Activated CD8-positive, alpha-beta memory T cell treated with anti-CD3 and anti-CD28 coated beads, Interleukin-2, amount 10 ng/mL, durations not matched to agents 7 days and 5 days (primary cell): ENCODE measurements around the gene GNB4. TPM values are rescaled to one million over a fixed set of nuclear protein-coding genes. Genes with fewer than 3 reads are reported as not detected.

Experiments
- ATAC-seq: fragments of 150-1000 bp; cut with Tn5 transposase; one replicate; pipeline ENCODE4 v1.10.0; 2021; ENCODE audit warnings: moderate library complexity
- CTCF ChIA-PET: fragments of 350-600 bp; sonication (Branson Sonifier 250); formaldehyde crosslinking; loops from one replicate; lab custom pipeline; 2021; ENCODE audit warnings: antibody characterized with exemption; lab: Charles Lee
- DNase-seq: peaks from one replicate; pipeline ENCODE4 v3.0.0-alpha.2; 2020
- H3K27ac Mint-ChIP-seq: one replicate; pipeline ENCODE4 v1.8.0; 2021; ENCODE audit warnings: mild to moderate bottlenecking, mixed read lengths
- H3K27me3 Mint-ChIP-seq: one replicate; pipeline ENCODE4 v1.8.0; 2021; ENCODE audit warnings: mixed read lengths
- H3K36me3 Mint-ChIP-seq: one replicate; pipeline ENCODE4 v1.8.0; 2021; ENCODE audit warnings: mild to moderate bottlenecking, mixed read lengths
- H3K4me1 Mint-ChIP-seq: one replicate; pipeline ENCODE4 v1.8.0; 2021; ENCODE audit warnings: mixed read lengths
- H3K4me3 Mint-ChIP-seq: one replicate; pipeline ENCODE4 v1.8.0; 2021; ENCODE audit warnings: mild to moderate bottlenecking, moderate library complexity, mixed read lengths
- H3K9me3 Mint-ChIP-seq: one replicate; pipeline ENCODE4 v1.8.0; 2022; ENCODE audit warnings: low read depth, mixed read lengths
- total RNA-seq, 2 experiments: library from RNA; stranded (reverse); gene quantifications; one replicate each; pipeline ENCODE4 v1.2.3, GENCODE V29; 2021

Gene GNB4
- total RNA-seq, 2 experiments from 2014 or later: 7.5 to 13.8 TPM

DNA sequence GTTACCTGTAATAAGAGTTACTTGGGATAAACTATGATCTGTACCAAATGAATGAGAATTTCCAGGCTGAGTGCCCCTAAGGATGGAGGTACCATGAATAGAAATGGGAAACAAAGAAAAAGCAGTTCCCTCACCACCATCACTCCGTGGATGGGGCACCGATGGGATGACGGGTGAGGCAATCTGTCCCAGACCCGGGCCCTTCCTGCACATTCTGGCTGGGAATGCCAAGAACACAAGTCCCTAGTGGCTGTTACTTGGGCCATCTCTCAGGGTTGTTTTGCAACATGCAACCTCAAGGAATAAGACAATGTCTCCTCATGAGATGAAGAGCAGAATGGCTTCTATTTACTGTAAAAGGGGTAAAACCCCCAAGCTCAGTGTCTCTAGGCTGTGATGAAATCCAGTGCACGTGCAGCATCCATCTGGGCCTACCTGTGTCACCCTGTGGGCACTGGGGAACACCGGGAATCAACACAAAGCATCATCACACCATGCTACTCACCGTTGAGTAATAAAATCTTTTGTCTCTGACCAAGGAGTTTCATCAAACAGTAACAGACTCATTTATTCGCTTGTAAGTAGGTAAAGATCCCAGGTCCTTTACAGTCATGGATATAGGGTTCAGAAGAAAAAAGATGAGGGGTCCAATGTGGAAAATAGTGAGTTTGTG, 22.3 kb downstream of the GNB4 start:
- Mint-ChIP-seq H3K4me1 (no peaks in the 10 kb centered on the region), H3K27ac (no peak overlapping the region), H3K36me3 (no peaks in the 10 kb centered on the region), H3K4me3 (no peak overlapping the region), H3K9me3 (no peaks in the 10 kb centered on the region), H3K27me3 (peaks cover 7% of the 10 kb centered on the region)
- ATAC-seq (no peak), DNase-seq (no peak)
- CTCF ChIA-PET: no interaction called here

DNA sequence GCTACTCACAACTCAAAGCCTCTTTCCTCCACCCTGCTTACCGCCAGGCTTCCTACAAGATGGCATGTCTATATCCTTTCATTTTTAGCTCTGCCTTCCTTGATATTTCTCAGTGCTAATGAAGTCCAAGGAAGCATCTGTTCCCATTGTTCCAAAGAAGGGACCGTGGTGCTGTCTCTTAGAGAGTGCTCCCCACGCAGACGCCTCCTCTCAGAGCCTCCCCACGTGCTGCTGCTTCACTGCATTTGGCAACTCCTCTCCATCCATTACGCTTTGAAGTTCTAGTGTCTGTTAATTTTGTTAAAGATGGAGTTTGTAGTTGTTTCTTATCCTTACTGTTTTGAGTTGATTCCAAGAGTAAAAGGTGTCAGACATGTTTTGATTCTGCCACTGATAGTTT, 26.2 kb downstream of the GNB4 start:
- Mint-ChIP-seq H3K36me3 (no peaks in the 10 kb centered on the region), H3K9me3 (no peaks in the 10 kb centered on the region), H3K27me3 (no peaks in the 10 kb centered on the region), H3K4me3 (no peak overlapping the region), H3K4me1 (no peaks in the 10 kb centered on the region), H3K27ac (no peak overlapping the region)
- CTCF ChIA-PET: no interaction called here
- no peak for ATAC-seq
- DNase-seq: no peak

DNA sequence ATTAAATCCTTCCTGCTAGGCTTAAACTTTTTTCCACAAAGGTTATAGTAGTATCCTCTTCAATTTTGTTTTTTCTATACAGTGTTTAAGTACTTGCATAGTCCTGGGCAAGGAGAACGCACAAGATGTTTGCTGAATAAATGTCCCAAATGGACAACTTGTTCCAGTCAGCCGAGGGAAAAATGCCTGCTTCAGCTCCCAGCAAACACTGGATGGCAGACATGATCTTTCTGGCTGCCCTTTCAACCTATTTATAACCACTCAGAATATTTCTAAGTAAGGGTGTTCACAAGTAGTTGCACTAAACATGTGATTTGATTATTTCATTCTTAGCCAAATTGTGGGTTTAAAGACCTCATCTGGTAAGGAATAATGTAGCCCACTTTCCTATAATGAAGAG, 29.8 kb downstream of the GNB4 start:
- no peaks in the 10 kb centered on the region for H3K9me3 Mint-ChIP-seq
- CTCF ChIA-PET: interaction anchor here (1.0 kb wide), 1 partner anchor 83 kb away, joined by 3 read pairs; no protein-coding TSS in a partner anchor
- no peak overlapping the region for H3K27ac Mint-ChIP-seq
- ATAC-seq (no peak), DNase-seq (no peak)
- H3K4me1 Mint-ChIP-seq: no peaks in the 10 kb centered on the region
- H3K4me3 Mint-ChIP-seq: no peak overlapping the region
- no peaks in the 10 kb centered on the region for H3K27me3 Mint-ChIP-seq
- peaks cover 4% of the 10 kb centered on the region for H3K36me3 Mint-ChIP-seq

DNA sequence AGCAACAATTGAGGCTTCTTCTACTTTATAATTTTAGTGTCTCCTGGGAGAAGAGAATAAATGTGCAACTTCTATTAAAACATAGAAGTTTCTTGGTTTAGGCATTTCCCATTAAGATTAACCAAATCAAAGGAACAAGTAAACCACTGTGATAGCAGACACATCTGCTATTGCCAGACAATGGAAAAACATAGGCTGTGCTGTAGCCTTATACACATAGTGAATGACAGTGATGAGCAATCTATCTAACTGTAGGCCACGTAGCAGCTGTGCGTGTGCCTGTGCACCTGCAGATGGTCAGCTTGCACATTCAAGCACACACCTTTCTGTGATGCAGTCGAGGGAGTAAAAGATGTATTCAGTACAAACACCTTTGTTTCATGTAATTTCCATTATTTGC, 32.7 kb downstream of the GNB4 start:
- CTCF ChIA-PET: no interaction called here
- Mint-ChIP-seq H3K4me1 (no peaks in the 10 kb centered on the region), H3K27ac (no peak overlapping the region)

DNA sequence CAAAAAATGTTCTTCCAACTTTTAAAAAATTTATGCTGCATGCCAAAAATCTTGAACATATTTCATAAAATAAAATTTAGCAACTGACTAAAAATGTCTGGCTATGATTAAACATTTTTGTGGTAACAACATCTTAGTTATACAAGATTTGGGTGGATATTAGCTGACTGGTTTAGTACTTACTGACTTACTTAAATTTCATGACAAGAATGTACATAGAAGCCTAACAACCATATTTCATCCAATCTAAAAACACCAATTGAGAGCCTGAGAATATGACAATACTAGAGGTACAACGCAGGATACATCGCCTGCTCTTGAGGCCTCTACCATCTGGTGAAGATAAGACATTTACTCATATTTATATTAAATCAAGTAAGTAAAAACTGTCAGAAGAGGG, 34.6 kb downstream of the GNB4 start:
- H3K9me3 Mint-ChIP-seq: no peaks in the 10 kb centered on the region
- DNase-seq (no peak), ATAC-seq (no peak)
- no peaks in the 10 kb centered on the region for H3K27me3 Mint-ChIP-seq
- CTCF ChIA-PET: no interaction called here
- H3K4me1 Mint-ChIP-seq: no peaks in the 10 kb centered on the region
- H3K27ac Mint-ChIP-seq: no peak overlapping the region
- H3K36me3 Mint-ChIP-seq: peaks cover 6% of the 10 kb centered on the region
- no peak overlapping the region for H3K4me3 Mint-ChIP-seq

More for the DNA sequence above, 32.7 kb downstream of the GNB4 start:
- Mint-ChIP-seq H3K27me3 (no peaks in the 10 kb centered on the region), H3K9me3 (no peaks in the 10 kb centered on the region), H3K36me3 (peaks cover 4% of the 10 kb centered on the region), H3K4me3 (no peak overlapping the region)
- DNase-seq (no peak), ATAC-seq (no peak)

DNA sequence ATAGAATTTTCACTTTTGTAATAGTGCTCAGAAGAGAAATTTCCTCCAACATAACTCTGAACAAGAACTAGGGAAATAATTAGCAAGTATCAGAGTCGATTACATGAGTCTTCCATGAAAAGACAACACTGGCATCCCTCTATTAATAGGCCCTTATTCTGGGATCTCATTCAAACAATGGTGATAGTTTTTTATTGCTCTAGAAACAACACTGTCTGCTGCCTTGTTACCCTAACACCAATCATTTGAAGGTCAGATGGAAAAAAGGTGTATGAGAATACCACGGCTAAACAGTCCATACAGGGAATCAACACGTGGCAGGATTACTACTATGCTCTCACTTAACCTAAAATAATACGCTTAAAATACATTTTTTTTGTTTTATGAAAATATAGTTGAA, 35.9 kb downstream of the GNB4 start:
- ATAC-seq (no peak), DNase-seq (no peak)
- H3K4me1 Mint-ChIP-seq: no peaks in the 10 kb centered on the region
- no peaks in the 10 kb centered on the region for H3K27me3 Mint-ChIP-seq
- CTCF ChIA-PET: no interaction called here
- H3K4me3 Mint-ChIP-seq: no peak overlapping the region
- no peak overlapping the region for H3K27ac Mint-ChIP-seq
- H3K36me3 Mint-ChIP-seq: peaks cover 6% of the 10 kb centered on the region
- H3K9me3 Mint-ChIP-seq: no peaks in the 10 kb centered on the region

DNA sequence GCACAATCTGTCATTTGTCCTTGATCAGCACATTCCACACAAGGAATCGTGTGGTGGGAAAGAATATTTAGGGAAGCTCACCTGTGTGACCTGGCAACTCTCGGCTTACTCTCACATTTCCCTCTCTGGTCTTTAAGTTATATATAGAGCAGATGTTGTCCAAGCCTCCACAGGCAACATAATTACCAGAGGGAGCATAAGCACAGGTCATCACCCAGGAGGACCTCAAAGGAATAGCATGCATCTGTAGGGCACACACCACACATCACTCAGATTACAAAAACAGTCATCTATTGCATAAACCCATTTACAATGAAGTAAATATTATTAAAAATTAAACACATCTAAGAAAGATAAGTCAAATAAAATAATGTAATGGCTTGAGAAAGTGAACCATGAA, 36.5 kb downstream of the GNB4 start:
- CTCF ChIA-PET: no interaction called here
- Mint-ChIP-seq H3K9me3 (no peaks in the 10 kb centered on the region), H3K4me3 (no peak overlapping the region), H3K27ac (no peak overlapping the region), H3K4me1 (no peaks in the 10 kb centered on the region), H3K27me3 (no peaks in the 10 kb centered on the region), H3K36me3 (peaks cover 6% of the 10 kb centered on the region)
- ATAC-seq: no peak
- DNase-seq: no peak

DNA sequence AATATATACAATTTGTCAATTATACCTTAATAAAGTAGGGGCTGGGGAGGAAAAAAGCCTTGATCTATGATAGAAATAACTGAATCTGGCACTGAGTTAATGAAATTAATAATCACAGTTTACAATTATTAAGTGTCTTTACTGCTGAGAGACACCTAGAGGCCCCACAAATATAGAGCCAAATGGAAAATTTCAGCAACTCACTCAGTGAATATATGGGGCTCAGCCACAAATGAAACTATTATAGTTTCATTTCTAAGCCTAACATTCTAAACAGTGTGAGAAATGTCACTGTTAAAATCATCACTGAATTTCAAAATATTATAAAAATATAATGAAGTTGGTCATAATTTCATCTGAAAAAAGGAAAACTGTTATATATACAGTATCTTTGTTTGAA, 40.3 kb downstream of the GNB4 start:
- no peak overlapping the region for H3K27ac Mint-ChIP-seq
- no peaks in the 10 kb centered on the region for H3K4me1 Mint-ChIP-seq
- H3K36me3 Mint-ChIP-seq: peaks cover 2% of the 10 kb centered on the region
- no peaks in the 10 kb centered on the region for H3K9me3 Mint-ChIP-seq
- no peaks in the 10 kb centered on the region for H3K27me3 Mint-ChIP-seq
- CTCF ChIA-PET: no interaction called here
- ATAC-seq (no peak), DNase-seq (no peak)
- H3K4me3 Mint-ChIP-seq: no peak overlapping the region

DNA sequence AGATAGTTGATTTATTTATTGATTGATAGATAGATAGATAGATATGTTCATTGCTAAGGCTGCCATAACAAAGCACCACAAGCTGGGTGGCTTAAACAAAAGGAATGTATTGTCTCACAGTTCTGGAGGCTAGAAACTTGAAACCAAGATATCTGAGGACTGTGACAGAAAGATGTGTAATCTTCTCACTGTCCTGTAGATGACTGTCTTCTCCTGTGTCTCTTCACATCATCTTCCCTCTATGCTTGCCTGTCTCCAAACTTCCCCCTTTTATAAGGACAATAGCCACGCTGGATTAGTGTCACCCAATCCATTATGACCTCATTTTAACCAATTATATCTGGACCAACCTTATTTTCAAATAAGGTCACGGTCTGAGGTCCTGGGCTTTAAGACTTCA, 40.9 kb downstream of the GNB4 start:
- H3K27ac Mint-ChIP-seq: no peak overlapping the region
- no peak overlapping the region for H3K4me3 Mint-ChIP-seq
- peaks cover 2% of the 10 kb centered on the region for H3K36me3 Mint-ChIP-seq
- no peaks in the 10 kb centered on the region for H3K9me3 Mint-ChIP-seq
- no peaks in the 10 kb centered on the region for H3K27me3 Mint-ChIP-seq
- ATAC-seq (no peak), DNase-seq (no peak)
- CTCF ChIA-PET: no interaction called here
- H3K4me1 Mint-ChIP-seq: no peaks in the 10 kb centered on the region

DNA sequence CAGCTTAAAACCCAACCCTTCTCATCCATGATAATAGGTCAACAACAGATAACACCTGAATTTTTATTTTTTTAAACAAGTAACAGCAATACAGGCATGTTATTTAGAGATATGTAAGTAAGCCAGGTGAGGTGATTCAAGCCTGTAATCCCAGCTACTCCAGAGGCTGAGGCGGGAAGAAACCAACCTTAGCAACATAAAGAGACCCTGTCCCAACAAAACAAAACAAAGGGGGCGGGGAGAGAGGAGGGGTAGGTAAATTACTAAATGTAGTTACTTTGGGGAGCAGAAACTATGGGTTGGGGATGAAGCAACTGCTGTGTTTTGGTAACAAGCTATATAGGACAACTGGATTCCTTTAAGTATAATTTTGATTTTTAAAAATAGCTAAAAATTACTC, 47.0 kb downstream of the GNB4 start:
- H3K27me3 Mint-ChIP-seq: no peaks in the 10 kb centered on the region
- H3K4me1 Mint-ChIP-seq: no peaks in the 10 kb centered on the region
- CTCF ChIA-PET: interaction anchor here (1.1 kb wide), 1 partner anchor 19 kb away, joined by 3 read pairs; no protein-coding TSS in a partner anchor
- peaks cover 14% of the 10 kb centered on the region for H3K36me3 Mint-ChIP-seq
- no peak overlapping the region for H3K27ac Mint-ChIP-seq
- no peak for DNase-seq
- H3K9me3 Mint-ChIP-seq: no peaks in the 10 kb centered on the region
- no peak for ATAC-seq
- H3K4me3 Mint-ChIP-seq: no peak overlapping the region

DNA sequence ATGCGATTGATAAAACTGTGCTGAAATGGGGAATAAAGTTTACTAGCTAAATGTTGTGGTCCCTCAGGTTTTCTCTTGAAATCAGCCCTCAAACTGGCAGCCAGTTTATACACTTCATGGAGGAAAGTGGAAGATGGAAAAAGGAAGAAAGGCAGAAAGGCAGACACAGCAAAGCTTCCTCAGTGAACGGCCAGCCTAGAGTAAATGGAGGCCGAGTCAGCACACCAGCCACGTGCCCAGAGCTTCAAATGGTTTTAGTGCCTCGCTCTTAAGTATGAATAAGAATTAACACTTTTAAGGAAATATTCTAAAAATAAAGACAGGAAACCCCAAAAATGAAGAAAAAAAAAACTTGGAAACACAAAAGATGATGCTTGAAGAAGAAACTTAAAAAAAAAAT, 48.3 kb downstream of the GNB4 start:
- Mint-ChIP-seq H3K36me3 (peaks cover 14% of the 10 kb centered on the region), H3K4me1 (no peaks in the 10 kb centered on the region), H3K4me3 (no peak overlapping the region), H3K27me3 (no peaks in the 10 kb centered on the region), H3K9me3 (no peaks in the 10 kb centered on the region), H3K27ac (no peak overlapping the region)
- ATAC-seq: no peak
- no peak for DNase-seq
- CTCF ChIA-PET: interaction anchor here (1.3 to 1.5 kb wide), 2 partner anchors 10 to 11 kb away, joined by 3 to 4 read pairs; no protein-coding TSS in a partner anchor

DNA sequence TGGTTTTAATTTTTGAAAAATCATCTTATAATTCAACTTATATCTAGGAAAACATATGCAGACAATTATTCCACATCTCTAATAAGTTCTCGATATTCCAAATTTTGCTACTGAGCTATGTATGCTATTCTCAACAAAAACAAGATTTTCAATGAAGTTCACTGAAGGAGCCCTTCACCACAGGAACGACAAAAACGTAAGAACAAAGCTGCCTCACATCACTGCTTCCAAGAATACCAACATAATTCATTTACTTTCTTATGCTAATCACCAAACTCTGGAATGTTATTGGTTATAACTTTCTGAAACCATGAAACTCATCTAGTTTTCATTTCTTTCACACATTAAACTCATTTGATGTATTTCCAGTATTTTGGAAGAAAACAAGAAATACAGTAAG, 49.7 kb downstream of the GNB4 start:
- no peaks in the 10 kb centered on the region for H3K27me3 Mint-ChIP-seq
- CTCF ChIA-PET: interaction anchor here (1.3 kb wide), 1 partner anchor 9 kb away, joined by 3 read pairs; no protein-coding TSS in a partner anchor

DNA sequence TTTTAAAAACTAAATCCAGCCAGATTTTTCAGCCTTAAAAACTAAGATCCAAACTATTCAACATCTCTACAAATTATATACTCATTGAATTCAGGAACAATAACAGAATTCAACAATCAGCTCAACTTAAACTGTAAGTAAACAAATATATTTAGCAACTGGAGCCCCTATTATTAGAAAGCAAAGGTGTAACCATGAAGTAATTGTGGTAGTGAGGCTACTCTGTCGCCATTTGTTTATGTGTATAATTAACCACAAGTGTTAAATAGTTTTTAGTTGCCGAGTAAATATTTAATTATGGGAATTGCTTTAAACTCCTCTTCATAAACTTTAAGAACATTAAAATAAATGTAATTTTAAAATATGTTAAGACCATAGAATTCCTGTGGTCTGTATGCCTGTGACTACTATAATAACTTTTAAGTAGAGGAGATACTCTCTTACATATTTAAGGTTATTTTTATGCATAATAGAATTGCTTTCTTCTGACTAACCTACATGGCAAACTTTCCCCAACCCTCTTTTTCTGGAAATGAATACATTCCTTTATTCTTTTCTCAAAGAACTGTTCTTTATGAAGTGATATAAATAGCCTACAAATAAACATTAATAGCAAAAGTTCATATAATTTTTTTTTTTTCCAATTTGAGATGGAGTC, 52.6 kb downstream of the GNB4 start:
- H3K36me3 Mint-ChIP-seq: peaks cover 19% of the 10 kb centered on the region
- DNase-seq (no peak), ATAC-seq (no peak)
- CTCF ChIA-PET: no interaction called here
- no peaks in the 10 kb centered on the region for H3K4me1 Mint-ChIP-seq
- no peak overlapping the region for H3K4me3 Mint-ChIP-seq
- H3K27me3 Mint-ChIP-seq: no peaks in the 10 kb centered on the region
- H3K27ac Mint-ChIP-seq: no peak overlapping the region
- no peaks in the 10 kb centered on the region for H3K9me3 Mint-ChIP-seq

More for the DNA sequence above, 49.7 kb downstream of the GNB4 start:
- H3K4me1 Mint-ChIP-seq: no peaks in the 10 kb centered on the region
- no peak overlapping the region for H3K4me3 Mint-ChIP-seq
- no peak for DNase-seq
- no peaks in the 10 kb centered on the region for H3K9me3 Mint-ChIP-seq
- peaks cover 21% of the 10 kb centered on the region for H3K36me3 Mint-ChIP-seq
- no peak for ATAC-seq
- no peak overlapping the region for H3K27ac Mint-ChIP-seq

DNA sequence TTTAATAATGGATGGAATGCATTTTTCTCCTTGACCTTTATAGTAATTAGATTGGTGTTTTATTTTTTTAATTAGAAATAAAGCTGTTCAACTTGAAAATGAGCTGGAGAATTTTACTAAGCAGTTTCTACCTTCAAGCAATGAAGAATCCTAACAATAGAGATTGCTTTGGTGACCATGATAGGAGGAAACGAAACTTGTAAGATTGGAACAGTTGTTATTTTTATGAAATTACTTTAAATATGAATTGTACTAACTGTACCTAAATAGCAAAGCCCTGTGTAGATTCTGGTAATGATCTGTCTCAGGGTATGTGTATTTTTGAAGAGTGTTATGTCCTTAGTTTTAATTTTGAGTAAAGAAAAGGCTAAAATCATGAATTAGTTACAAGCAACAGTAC, 59.4 kb downstream of the GNB4 start:
- no peak for ATAC-seq
- H3K36me3 Mint-ChIP-seq: peaks cover 40% of the 10 kb centered on the region
- CTCF ChIA-PET: interaction anchor here (1.0 to 1.1 kb wide), 2 partner anchors 10 to 29 kb away, joined by 3 read pairs; no protein-coding TSS in a partner anchor
- no peak overlapping the region for H3K4me3 Mint-ChIP-seq
- H3K4me1 Mint-ChIP-seq: no peaks in the 10 kb centered on the region
- H3K27me3 Mint-ChIP-seq: no peaks in the 10 kb centered on the region
- no peak for DNase-seq
- no peaks in the 10 kb centered on the region for H3K9me3 Mint-ChIP-seq
- no peak overlapping the region for H3K27ac Mint-ChIP-seq
